Ovary (tissue), 3 donors: ENCODE data around the gene PHB1.

ENCODE experiments used
- CTCF ChIP-seq, 3 donors: fragments of 450-650 bp in 2 of 3; fragments of 200-600 bp in 1 of 3; IDR thresholded peaks; one replicate each; pipeline versions ENCODE4 v1.5.1 to v1.8.0; 2016 to 2022; ENCODE audit warnings: antibody characterized with exemption in 3 of 3, mild to moderate bottlenecking in 1 of 3
- EP300 ChIP-seq: sonication (generic); formaldehyde crosslinking; IDR thresholded peaks from one replicate; pipeline ENCODE4 v1.6.1; 2017; ENCODE audit warnings: antibody characterized with exemption
- POLR2A ChIP-seq: fragments of 450-650 bp; IDR thresholded peaks from one replicate; pipeline ENCODE4 v1.6.1; 2017; ENCODE audit warnings: antibody characterized with exemption, mild to moderate bottlenecking, moderate library complexity
- donor health status: DM: no; HTN: no; CAD: no.

GRCh38 chr17:49450181-49450580, 35.5 kb upstream of the PHB1 start:
- no peak for TF ChIP-seq CTCF (IDR thresholded peaks at IDR 0.05)
- TF ChIP-seq POLR2A: no peak
- no peak for TF ChIP-seq EP300
